Neural cell (in vitro differentiated cells): ENCODE data around the gene BNIP2. TPM values are rescaled to one million over a fixed set of nuclear protein-coding genes. Genes with fewer than 3 reads are reported as not detected.
A peak's percentile ranks its signal among the peaks of the same experiment; 100 is the strongest.

Experiments used
- H2AFZ ChIP-seq: fragments of 200-600, 300-800 bp; sonication (generic), shearing (Covaris generic); 2 replicates; pipeline ENCODE4 v1.6.0; 2014; ENCODE audit warnings: low read depth, mild to moderate bottlenecking, antibody characterized with exemption, low read length, moderate library complexity
- H3F3A ChIP-seq: fragments of 200-600 bp; shearing (Covaris generic); 2 replicates; pipeline ENCODE4 v1.6.1; 2016; ENCODE audit warnings: mild to moderate bottlenecking, moderate library complexity, mixed read lengths, antibody characterized with exemption, low read length; ENCODE audit not compliant: insufficient read depth, poor library complexity, severe bottlenecking
- H3K27ac ChIP-seq: fragments of 200-600, 300-800 bp; sonication (generic), shearing (Covaris generic); 2 replicates; pipeline ENCODE4 v1.5.1; 2014; ENCODE audit warnings: mild to moderate bottlenecking, low read length, moderate library complexity
- H3K27me3 ChIP-seq: fragments of 300-800, 200-600 bp; sonication (generic), shearing (Covaris generic); 2 replicates; pipeline ENCODE4 v1.6.0; 2014; ENCODE audit warnings: mild to moderate bottlenecking, low read depth, low read length, moderate library complexity; ENCODE audit not compliant: insufficient read depth
- H3K36me3 ChIP-seq: fragments of 300-800, 200-600 bp; sonication (generic), shearing (Covaris generic); 2 replicates; pipeline ENCODE4 v1.5.1; 2014; ENCODE audit warnings: mild to moderate bottlenecking, antibody characterized with exemption, low read length, moderate library complexity; ENCODE audit not compliant: insufficient read depth
- H3K4me2 ChIP-seq: fragments of 300-800, 200-600 bp; sonication (generic), shearing (Covaris generic); 2 replicates; pipeline ENCODE4 v1.6.0; 2014; ENCODE audit warnings: mild to moderate bottlenecking, low read length
- H3K4me3 ChIP-seq: fragments of 300-800, 200-600 bp; sonication (generic), shearing (Covaris generic); 2 replicates; pipeline ENCODE4 v1.5.1; 2014; ENCODE audit warnings: mild to moderate bottlenecking, low read length, moderate library complexity
- H3K79me2 ChIP-seq: fragments of 200-600 bp; shearing (Covaris generic); replicated peaks from 2 replicates; pipeline ENCODE4 v1.6.0; 2014; ENCODE audit warnings: mild to moderate bottlenecking, low read length, moderate library complexity; ENCODE audit not compliant: insufficient read depth
- H3K9ac ChIP-seq: fragments of 300-800, 200-600 bp; sonication (generic), shearing (Covaris generic); 2 replicates; pipeline ENCODE4 v1.6.1; 2016; ENCODE audit warnings: mild to moderate bottlenecking, low read length, mixed read lengths
- H3K9me2 ChIP-seq: fragments of 200-600 bp; shearing (Covaris generic); 2 replicates; pipeline ENCODE4 v1.6.1; 2016; ENCODE audit warnings: mild to moderate bottlenecking, low read length, mixed read lengths; ENCODE audit not compliant: insufficient read depth
- H3K9me3 ChIP-seq: fragments of 200-600, 300-800 bp; sonication (generic), shearing (Covaris generic); 2 replicates; pipeline ENCODE4 v1.6.1; 2016; ENCODE audit warnings: mild to moderate bottlenecking, mixed run types, low read length, moderate library complexity, mixed read lengths
- H4K20me1 ChIP-seq: fragments of 200-600 bp; shearing (Covaris generic); 2 replicates; pipeline ENCODE4 v1.6.1; 2016; ENCODE audit warnings: mild to moderate bottlenecking, mixed run types; ENCODE audit not compliant: insufficient read depth
- CTCF ChIP-seq: fragments of 450-650 bp; IDR thresholded peaks from 2 replicates; pipeline ENCODE4 v1.5.1; 2014; ENCODE audit warnings: antibody characterized with exemption, mild to moderate bottlenecking, moderate library complexity; ENCODE audit not compliant: poor library complexity, severe bottlenecking
- EP300 ChIP-seq: fragments of 450-650 bp; conservative IDR thresholded peaks from 2 replicates; pipeline ENCODE4 v1.6.1; 2014; ENCODE audit warnings: antibody characterized with exemption, mild to moderate bottlenecking, moderate library complexity; ENCODE audit not compliant: poor library complexity, severe bottlenecking
- EZH2 ChIP-seq: fragments of 200-600, 300-800 bp; shearing (Covaris generic), sonication (generic); IDR thresholded peaks from 2 replicates; pipeline ENCODE4 v1.6.1; 2014; ENCODE audit warnings: antibody characterized with exemption, low read length, borderline replicate concordance, mild to moderate bottlenecking; ENCODE audit not compliant: insufficient read depth, poor library complexity, severe bottlenecking
- MXI1 ChIP-seq: fragments of 450-650 bp; conservative IDR thresholded peaks from 2 replicates; pipeline ENCODE4 v1.6.1; 2014; ENCODE audit warnings: antibody characterized with exemption, mild to moderate bottlenecking; ENCODE audit not compliant: poor library complexity, severe bottlenecking
- POLR2AphosphoS5 ChIP-seq: IDR thresholded peaks from 2 replicates; pipeline ENCODE4 v1.6.1; 2012
- RAD21 ChIP-seq: fragments of 450-650 bp; conservative IDR thresholded peaks from 2 replicates; pipeline ENCODE4 v1.6.1; 2014; ENCODE audit warnings: antibody characterized with exemption, mild to moderate bottlenecking, moderate library complexity
- SMC3 ChIP-seq: fragments of 450-650 bp; conservative IDR thresholded peaks from 2 replicates; pipeline ENCODE4 v1.6.1; 2014; ENCODE audit warnings: antibody characterized with exemption, mild to moderate bottlenecking, moderate library complexity; ENCODE audit not compliant: poor library complexity
- TAF1 ChIP-seq: IDR thresholded peaks from 2 replicates; pipeline ENCODE4 v1.6.1; 2012; ENCODE audit warnings: low read depth
- polyA plus RNA-seq: library from polyadenylated mRNA; depleted of rRNA; stranded (reverse); fragments of >200 nt; gene quantifications from 2 replicates; pipeline ENCODE4 v1.2.3, GENCODE V29; 2014
- TF ChIP-seq, protein P1 (sequence below): IDR thresholded peaks from 2 replicates; pipeline ENCODE4 v1.6.1; 2012; ENCODE audit warnings: borderline replicate concordance

BNIP2 gene
- polyA plus RNA-seq, 1 donor from 2014 or later = 142 TPM

DNA sequence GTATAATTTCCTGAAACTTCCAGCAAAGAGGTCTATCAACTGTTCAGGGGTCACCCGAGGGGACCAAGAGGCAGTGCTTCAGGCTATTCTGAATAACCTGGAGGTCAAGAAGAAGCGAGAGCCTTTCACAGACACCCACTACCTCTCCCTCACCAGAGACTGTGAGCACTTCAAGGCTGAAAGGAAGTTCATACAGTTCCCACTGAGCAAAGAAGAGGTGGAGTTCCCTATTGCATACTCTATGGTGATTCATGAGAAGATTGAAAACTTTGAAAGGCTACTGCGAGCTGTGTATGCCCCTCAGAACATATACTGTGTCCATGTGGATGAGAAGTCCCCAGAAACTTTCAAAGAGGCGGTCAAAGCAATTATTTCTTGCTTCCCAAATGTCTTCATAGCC lies 70.7 kb downstream of the BNIP2 start:
- H3K9me3 ChIP-seq = no peaks in the 10 kb centered on the region
- no peak overlapping the region for H3K4me2 ChIP-seq
- no peaks in the 10 kb centered on the region for H3K79me2 ChIP-seq
- no peaks in the 10 kb centered on the region for H3K36me3 ChIP-seq
- H3K27ac ChIP-seq = no peak overlapping the region
- no peak overlapping the region for H3K9ac ChIP-seq
- no peak for TF ChIP-seq TAF1
- TF ChIP-seq, protein P1, sequence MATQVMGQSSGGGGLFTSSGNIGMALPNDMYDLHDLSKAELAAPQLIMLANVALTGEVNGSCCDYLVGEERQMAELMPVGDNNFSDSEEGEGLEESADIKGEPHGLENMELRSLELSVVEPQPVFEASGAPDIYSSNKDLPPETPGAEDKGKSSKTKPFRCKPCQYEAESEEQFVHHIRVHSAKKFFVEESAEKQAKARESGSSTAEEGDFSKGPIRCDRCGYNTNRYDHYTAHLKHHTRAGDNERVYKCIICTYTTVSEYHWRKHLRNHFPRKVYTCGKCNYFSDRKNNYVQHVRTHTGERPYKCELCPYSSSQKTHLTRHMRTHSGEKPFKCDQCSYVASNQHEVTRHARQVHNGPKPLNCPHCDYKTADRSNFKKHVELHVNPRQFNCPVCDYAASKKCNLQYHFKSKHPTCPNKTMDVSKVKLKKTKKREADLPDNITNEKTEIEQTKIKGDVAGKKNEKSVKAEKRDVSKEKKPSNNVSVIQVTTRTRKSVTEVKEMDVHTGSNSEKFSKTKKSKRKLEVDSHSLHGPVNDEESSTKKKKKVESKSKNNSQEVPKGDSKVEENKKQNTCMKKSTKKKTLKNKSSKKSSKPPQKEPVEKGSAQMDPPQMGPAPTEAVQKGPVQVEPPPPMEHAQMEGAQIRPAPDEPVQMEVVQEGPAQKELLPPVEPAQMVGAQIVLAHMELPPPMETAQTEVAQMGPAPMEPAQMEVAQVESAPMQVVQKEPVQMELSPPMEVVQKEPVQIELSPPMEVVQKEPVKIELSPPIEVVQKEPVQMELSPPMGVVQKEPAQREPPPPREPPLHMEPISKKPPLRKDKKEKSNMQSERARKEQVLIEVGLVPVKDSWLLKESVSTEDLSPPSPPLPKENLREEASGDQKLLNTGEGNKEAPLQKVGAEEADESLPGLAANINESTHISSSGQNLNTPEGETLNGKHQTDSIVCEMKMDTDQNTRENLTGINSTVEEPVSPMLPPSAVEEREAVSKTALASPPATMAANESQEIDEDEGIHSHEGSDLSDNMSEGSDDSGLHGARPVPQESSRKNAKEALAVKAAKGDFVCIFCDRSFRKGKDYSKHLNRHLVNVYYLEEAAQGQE = no peak
- TF ChIP-seq SMC3 = no peak
- no peak for TF ChIP-seq CTCF
- no peak for TF ChIP-seq EZH2
- TF ChIP-seq MXI1 = no peak
- TF ChIP-seq POLR2AphosphoS5 = no peak
- no peak for TF ChIP-seq RAD21
- TF ChIP-seq EP300 = no peak
- H4K20me1 ChIP-seq = no peaks in the 10 kb centered on the region
- no peaks in the 10 kb centered on the region for H3K9me2 ChIP-seq
- no peaks in the 10 kb centered on the region for H3F3A ChIP-seq
- H3K27me3 ChIP-seq = no peaks in the 10 kb centered on the region
- no peak overlapping the region for H3K4me3 ChIP-seq
- H2AFZ ChIP-seq = no peak overlapping the region

DNA sequence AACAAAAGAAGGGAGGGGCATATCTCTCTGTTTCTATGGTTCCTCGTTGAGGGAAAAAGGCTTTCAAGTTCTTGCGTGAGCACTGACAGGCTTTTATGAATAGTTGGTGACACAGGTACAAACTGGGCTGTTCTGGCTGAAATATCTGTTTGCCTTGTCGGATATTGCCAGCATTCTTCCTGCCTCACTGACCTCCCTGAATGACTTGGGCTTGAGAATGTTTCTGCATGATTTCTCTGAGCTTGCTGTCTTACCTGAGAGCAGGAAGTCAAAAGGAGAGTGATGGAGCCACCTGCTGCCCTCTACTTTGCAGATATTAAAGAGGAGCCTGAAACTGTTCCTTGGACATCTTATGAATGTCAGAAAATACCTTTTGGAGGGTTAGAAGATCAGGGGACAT lies 72.7 kb downstream of the BNIP2 start:
- H3K79me2 ChIP-seq = no peaks in the 10 kb centered on the region
- H3K9me3 ChIP-seq = no peaks in the 10 kb centered on the region
- peak overlapping the region; percentile 40 for H3K4me3 ChIP-seq
- no peak overlapping the region for H3K27ac ChIP-seq
- H3K36me3 ChIP-seq = no peaks in the 10 kb centered on the region
- no peaks in the 10 kb centered on the region for H3K9me2 ChIP-seq
- no peaks in the 10 kb centered on the region for H3K27me3 ChIP-seq
- no peak overlapping the region for H2AFZ ChIP-seq
- no peak for TF ChIP-seq SMC3
- no peak for TF ChIP-seq EZH2
- no peak for TF ChIP-seq EP300
- no peak for TF ChIP-seq TAF1
- TF ChIP-seq RAD21 = no peak
- no peak for TF ChIP-seq MXI1
- TF ChIP-seq POLR2AphosphoS5 = no peak
- TF ChIP-seq, protein P1 = no peak
- H3F3A ChIP-seq = no peaks in the 10 kb centered on the region
- no peak overlapping the region for H3K9ac ChIP-seq
- H3K4me2 ChIP-seq = no peak overlapping the region
- no peaks in the 10 kb centered on the region for H4K20me1 ChIP-seq
